ENCODE measurements around the gene OTUB2.
"Not testable (repeated sequence)": the region's sequence is repeated elsewhere in the genome, so short reads cannot be mapped to it uniquely, and the experiment has no call there.

OTUB2 gene

DNA sequence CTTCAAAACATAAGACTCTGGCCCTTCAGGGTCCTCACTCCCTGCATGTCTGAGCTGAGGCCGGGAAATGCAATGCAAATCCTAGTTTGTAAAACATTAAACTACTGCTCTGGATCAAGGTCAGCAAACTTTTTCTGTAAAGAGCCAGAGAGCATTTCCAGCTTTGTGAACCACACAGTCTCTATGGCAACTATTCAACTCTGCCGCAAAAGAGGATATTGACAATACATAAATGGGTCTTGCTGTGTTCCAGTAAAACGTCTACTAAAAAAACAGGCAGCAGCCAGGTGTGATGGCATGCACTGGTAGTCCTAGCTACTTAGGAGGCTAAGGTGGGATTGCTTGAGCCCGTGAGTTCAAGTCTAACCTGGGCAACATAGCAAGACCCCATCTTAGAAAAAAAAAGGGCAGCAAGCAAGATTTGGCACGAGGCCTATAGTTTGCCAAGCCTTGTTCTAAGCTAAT, 32.6 kb downstream of the OTUB2 start:
- H3K4me3 ChIP-seq (ENCODE audit: low read depth, low read length), result no peak overlapping the region
- DNase-seq (ENCODE audit: low read depth), result no peak
- TF ChIP-seq CTCF (IDR thresholded peaks at IDR 0.05; ENCODE audit: control insufficient read depth, extremely low read depth, insufficient read depth), result no peak

DNA sequence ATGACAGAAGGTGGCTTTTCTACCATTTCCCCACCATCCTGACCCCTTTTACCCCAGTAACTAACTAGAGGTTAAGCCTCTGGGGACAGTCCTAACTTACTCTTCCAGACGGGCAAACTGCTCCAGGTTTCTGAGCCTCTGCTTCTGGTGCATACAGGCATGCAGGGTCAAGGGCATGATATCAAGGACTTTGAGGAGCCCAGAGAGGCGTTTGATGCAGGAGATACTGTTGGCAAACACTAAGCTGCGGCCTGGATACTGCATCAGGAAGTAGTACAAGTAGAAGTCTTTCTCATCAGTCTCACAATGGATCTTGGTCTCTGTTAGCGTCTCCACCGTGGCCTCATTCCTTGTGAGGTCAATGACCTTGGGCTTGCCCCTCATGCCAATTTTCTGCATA, 33.9 kb downstream of the OTUB2 start:
- no peak for DNase-seq (ENCODE audit: low read depth)
- no peak overlapping the region for H3K4me3 ChIP-seq (ENCODE audit: low read depth, low read length)
- TF ChIP-seq CTCF (IDR thresholded peaks at IDR 0.05; ENCODE audit: control insufficient read depth, extremely low read depth, insufficient read depth), result no peak

DNA sequence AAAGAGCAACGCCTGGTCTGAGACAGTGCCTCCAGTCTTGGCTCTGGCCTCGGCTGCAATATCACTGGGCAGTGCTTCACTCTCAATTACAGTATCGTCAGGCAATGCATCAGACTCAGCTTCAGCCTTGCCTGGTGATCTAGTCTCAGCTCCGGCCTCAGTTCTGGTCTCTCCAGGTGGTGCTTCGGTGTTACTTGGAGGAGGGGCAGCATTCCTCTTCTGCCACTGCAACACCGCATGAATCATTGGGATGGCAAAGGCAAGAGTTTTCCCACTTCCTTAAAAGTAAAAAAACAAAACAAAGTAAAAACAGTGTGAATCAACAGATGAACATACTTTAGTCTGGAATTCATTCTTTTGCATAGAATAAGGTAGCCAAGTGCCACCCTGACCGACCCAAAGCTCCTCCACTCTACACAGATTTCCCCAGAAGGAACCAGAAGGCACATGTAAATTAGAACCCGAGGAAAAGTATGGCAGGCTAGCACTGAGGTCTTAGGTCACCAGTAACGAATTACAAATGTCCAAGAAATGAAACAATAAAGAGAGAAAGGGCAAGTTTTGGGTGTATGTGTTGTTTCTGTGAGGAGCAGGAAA, 36.3 kb downstream of the OTUB2 start:
- no peak for TF ChIP-seq CTCF (IDR thresholded peaks at IDR 0.05; ENCODE audit: control insufficient read depth, extremely low read depth, insufficient read depth)
- H3K4me3 ChIP-seq (ENCODE audit: low read depth, low read length), result no peak overlapping the region
- DNase-seq (ENCODE audit: low read depth), result no peak

DNA sequence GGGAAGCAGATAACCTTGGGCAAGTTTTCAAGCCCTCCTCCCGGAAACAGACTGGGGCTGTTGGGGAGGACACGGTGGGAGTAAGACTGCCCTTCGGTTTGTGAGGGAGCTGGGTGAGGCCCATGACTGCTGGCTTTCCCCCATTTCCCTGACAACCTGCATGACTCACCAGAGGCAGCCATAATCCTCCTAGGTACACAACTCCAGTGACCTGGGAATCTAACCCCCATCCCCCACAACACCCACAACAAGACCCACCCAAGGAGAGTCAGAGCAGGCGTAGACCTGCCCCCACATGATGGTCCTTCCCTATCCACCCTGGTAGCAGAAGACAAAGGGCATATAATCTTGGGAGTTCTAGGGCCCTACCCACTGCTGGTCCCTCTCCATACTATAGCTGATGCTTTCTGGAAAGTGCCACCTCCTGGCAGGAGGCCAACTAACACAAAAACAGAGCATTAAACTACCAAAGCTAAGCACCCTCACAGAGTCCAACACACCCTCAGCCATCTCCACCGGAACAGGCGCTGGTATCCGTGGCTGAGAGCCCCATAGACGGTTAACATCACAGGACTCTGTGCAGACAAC, 40.0 kb downstream of the OTUB2 start:
- DNase-seq (ENCODE audit: low read depth), result no peak
- H3K4me3 ChIP-seq (ENCODE audit: low read depth, low read length), result no peak overlapping the region
- TF ChIP-seq CTCF (IDR thresholded peaks at IDR 0.05; ENCODE audit: control insufficient read depth, extremely low read depth, insufficient read depth), result no peak

GRCh38 chr14:94072076-94072475, 45.9 kb downstream of the OTUB2 start:
- DNase-seq (ENCODE audit: low read depth), result not testable (repeated sequence)

DNA sequence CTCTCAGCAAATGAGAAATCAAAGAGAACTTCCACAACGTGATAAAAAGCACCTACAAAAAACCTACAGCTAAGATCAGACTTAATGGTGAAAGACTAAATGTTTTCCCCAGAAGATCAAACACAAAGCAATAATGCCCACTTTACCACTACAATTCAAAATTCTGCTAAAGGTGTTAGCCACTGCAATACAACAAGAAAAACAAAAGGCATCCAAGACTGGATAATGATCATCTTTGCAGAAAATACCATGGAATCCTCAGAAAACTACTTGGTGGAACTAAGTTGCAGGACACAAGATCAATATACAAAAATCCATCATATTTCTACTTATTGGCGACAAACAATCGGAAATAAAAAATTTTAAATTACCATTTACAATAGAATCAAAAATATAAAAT, 48.4 kb downstream of the OTUB2 start:
- no peak for DNase-seq (ENCODE audit: low read depth)
- no peak overlapping the region for H3K4me3 ChIP-seq (ENCODE audit: low read depth, low read length)
- no peak for TF ChIP-seq CTCF (IDR thresholded peaks at IDR 0.05; ENCODE audit: control insufficient read depth, extremely low read depth, insufficient read depth)

More at GRCh38 chr14:94072076-94072475, 45.9 kb downstream of the OTUB2 start:
- H3K4me3 ChIP-seq (ENCODE audit: low read depth, low read length), result not testable (repeated sequence)

- H3K4me3 ChIP-seq (ENCODE audit: low read depth, low read length), result no peak overlapping the region
- no peak for DNase-seq (ENCODE audit: low read depth)
- TF ChIP-seq CTCF (IDR thresholded peaks at IDR 0.05; ENCODE audit: control insufficient read depth, extremely low read depth, insufficient read depth), result no peak
Observed at GRCh38 chr14:94075008-94075407, 48.9 kb downstream of the OTUB2 start.

Data from LNCaP clone FGC (cell line).